CD4-positive, alpha-beta T cell treated with Interleukin-4 for 1 hour (primary cell): ENCODE measurements around the gene SHISA8.

Source experiments
- DNase-seq, 2 donors: peaks; one replicate each; pipeline ENCODE4 v3.0.0-alpha.2; 2020 to 2022

SHISA8 gene

GRCh38 chr22:41913842-41914534 is 886 bp downstream of the SHISA8 start:
- no peak for DNase-seq

DNA sequence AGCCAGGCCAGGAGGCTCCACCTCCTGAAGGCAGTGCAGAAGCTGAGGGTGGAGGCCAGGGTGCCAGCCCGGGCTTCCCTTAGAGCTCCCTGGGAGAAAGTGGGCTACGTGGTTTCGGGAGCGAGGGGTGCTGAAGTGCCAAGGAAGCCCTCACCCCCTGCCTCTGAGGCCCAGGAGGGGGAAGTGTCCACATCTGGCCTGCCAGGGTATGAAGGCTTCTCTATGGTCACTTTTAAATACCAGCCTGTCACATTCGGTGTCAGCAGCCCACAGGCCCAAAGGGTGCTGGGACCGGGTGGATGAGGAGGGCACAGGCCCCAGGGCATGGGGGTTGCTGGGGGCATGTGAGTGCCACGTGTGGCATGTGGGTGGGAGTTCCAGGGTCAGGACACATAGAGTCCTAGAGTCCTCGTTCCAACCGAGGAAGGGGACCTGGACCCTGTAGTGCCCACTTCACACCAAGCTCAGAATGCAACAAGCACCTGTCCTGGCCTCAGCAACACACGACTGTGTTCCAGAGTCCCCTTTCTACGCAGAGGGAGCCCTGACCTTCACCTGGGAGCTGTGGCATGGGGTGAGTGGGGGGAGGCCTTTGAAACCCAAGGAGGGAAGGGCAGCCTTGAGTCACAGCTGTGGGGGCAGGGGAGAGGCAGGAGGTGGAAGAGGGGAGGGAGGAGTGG is 1.7 kb downstream of the SHISA8 start:
- no peak for DNase-seq

- no peak for DNase-seq
These were observed 2.4 kb downstream of the SHISA8 start for GRCh38 chr22:41912338-41913039.

GRCh38 chr22:41911001-41911611 is 3.8 kb downstream of the SHISA8 start:
- DNase-seq = no peak

DNA sequence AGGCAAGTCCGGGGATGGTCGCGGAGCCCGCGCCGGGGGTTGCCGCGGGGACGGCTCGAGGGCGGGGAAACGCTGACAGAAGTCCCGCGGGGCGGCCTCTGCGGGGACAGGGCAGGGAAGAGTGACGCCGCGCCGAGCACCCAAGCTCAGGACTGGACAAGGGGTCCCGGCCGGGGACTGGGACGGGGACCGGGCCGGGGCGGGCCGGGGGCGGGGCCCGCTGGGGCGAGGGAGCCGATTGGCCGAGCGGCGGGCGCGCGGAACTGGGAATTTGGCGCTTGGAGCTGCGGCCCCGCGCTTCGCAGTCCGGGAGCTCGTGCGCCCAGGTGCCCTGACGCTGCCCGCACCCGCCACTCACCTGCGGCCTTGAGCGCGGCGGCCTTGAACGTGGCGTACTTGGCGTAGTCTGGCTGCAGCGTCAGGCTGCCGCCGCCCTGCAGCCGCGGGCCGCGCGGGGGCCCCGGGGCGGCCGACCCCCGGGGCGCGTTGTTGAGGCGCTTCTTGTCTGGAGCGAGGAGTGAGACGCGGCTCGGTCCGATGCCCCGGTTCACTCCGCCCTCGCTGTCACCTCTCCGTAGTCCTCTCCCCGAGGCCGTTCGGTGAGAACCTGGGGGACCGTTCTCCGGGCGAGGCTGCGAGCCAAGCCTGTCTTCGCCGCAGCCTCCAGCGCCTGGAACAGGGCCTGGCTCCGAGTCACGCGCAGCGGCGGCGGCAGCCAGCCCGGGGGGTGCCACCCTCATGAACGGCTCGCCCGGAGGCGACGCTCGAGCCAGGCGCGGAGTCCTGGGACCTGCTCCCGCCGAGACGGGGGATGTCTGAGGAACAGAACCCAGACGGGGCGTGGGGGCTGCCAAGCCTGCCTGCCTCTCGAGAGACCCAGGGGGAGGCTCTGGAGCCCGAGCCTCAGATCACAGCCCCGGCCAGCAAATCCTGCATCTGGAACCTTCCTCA is 4.5 kb downstream of the SHISA8 start:
- peak in 1 of 2 donors; percentile 25 for DNase-seq

GRCh38 chr22:41909310-41910049 is 5.4 kb downstream of the SHISA8 start:
- DNase-seq = no peak

GRCh38 chr22:41908411-41909309 is 6.2 kb downstream of the SHISA8 start:
- peak; percentile 35 to 66 for DNase-seq

- no peak for DNase-seq
These were observed 7.2 kb downstream of the SHISA8 start for GRCh38 chr22:41907436-41908401.

DNA sequence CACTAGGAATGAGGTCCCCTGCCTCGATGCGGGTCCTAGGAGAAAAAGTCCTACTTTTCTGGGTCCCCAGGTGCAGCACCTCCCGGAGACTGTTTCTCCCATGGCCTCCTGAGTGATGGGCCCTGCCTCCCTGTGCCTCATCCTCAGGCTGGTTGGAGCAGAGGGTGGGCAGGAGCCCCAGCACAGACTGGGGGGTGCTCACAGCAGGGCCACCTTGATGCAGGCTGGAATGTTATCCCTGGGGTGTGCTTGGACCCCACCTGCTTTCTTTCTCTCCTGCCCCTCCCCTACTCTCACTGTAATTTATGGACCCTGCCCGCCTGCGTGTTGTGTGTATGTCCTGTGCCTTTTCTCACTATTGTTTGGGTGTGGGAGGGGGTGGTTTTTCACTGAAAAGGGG is 8.1 kb downstream of the SHISA8 start:
- no peak for DNase-seq

DNA sequence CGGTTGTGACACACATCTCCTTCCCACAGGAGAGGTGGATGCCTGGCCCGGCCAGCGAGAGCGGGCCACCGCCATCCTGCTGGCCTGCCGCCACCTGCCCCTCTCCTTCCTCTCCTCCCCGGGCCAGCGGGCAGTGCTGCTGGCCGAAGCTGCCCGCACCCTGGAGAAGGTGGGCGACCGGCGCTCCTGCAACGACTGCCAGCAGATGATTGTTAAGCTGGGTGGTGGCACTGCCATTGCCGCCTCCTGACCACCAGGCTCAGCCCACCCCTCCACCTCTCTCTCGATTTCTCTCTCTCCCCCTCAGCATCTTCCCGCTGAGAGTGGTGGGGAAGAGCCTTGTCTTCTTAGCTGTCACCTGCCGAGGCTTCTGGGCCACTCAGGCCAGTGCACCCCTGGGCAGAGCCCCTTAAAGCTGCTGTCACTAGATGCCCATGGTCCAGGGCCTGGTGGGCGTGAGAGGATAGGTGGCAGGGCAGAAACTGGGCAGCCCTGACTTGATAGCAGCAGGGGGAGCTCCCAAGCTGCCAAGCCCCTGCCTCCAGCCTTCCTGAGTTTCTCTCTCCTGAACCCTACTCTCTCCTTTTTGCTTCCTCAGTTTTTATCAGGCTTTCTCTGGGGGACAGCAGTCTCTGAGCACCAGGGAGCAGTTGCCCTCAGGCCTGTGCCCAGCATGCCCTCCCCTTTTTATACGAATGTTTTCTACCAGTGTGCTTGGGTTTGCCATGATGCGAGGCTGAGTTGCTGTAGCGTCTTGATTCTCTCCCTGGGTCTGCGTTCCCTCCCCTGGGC is 9.3 kb downstream of the SHISA8 start:
- DNase-seq = no peak

DNA sequence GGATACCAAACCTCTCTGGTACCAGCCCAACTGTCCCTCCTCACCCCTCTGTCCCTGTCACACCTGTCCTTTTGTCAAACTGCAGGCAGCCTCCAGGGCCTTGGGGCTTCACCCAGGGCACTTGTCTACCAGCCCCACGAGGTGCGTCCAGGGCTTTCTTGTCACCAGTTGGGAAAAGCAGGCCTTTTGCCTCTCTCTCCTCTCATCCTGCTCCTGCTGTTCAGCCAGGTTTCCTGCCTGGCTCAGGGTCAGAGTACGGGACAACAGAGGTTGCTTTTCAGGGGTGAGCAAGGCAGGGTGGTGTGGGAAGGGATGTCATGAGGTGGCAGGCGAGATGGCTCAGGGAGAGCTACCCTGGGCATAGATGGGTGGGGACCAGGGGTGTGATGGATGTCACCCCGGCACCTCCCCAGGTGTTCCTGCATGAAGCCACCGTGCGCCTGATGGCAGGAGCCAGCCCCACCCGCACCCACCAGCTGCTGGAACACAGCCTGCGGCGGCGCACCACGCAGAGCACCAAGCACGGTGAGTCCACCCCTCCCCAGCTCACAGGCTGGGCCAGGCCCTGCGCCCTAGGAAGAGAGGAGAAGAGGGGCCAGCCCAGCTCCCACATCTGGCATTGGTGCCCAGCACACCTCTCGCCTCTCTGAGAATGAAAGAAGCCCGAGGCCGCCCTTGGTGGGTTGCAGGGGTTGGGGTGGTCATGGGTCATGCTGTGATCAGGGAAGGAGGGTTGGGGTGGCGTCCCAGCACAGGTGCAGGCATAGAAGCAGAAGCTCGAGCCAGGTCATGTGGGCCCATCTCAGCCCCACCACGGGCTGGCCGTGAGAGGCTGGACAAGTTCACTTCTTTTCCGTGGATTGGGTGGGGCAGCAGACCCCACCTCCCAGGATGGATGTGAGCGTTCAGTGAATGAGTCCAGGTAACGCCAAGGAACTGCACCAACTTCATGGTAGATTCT is 10.1 kb downstream of the SHISA8 start:
- DNase-seq = no peak

DNA sequence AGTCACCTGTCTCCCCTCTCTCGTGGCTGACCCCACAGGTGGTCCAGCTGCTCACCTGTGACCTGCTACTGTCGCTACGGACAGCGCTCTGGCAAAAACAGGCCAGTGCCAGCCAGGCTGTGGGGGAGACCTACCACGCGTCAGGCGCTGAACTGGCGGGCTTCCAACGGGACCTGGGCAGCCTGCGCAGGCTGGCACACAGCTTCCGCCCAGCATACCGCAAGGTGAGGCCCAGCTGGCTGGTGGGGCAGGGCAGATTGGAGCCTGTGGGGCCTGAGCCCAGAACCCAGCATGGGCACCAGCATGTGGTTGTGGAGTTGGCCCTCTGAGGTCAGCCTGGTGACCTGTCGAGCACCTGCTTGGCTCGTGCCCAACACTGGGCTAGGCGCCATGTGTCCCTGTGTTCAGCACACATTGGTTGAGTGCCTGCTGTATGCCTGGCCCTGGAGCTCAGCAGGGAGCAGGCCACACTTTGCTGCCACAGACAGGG is 11.9 kb downstream of the SHISA8 start:
- DNase-seq = no peak

- DNase-seq = no peak
These were observed 12.9 kb downstream of the SHISA8 start for GRCh38 chr22:41902016-41902415.

DNA sequence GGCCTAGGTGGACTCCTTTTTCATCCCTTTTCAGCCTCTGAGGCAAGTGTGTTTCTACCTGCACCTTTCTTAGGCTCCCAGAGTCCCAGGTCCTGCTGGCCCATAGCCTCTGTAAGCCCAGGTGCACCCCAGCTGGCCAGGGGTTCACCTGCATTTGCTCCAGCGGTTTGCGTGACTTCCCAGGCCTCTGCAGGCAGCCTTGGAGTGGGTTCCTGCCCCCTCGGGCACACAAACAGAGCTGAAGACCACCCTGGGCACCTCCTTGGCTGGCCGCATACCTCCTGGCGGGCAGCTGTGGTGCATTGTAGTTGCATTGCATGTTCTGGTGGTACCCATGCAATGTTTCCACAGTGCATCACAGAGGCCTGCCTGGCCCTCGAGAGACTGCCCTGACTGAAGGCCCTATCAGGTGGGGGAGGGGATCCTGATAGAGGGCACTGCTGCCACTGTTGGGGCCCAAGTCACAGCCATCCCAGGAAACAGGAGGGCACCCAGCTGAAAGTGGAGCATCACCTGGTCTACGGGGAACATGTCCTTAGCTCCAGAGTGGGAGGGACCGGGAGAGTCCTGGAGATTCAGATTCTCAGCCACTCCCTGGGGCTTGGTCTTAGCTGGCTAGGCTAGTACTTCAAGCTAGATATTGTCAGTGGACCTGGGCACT is 14.1 kb downstream of the SHISA8 start:
- DNase-seq = no peak

- no peak for DNase-seq
These were observed 14.8 kb downstream of the SHISA8 start for GRCh38 chr22:41899992-41900651.

DNA sequence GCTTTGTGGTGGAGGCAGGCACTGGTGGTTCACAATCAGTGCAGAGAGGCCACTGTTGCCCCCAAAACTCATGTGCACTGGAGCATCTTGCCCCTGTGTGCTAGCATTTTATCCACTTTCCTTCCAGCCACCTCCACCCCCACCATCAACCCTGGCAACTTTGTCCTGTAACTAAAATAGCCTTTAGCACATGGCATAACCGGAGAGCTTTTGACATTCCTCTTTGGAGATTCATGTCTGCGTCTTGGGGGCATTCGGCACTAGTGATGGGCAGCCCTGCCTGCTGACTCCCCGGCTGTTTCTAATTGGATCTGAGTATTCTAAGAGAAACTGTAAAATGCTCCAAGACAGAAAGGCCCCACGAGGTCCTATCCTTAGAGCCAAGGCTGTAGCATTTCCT is 15.8 kb downstream of the SHISA8 start:
- no peak for DNase-seq
